HepG2 (cell line): Measurements from ENCODE around the gene COL5A2. TPM values are rescaled to one million over a fixed set of nuclear protein-coding genes. Genes with fewer than 3 reads are reported as not detected.

Source experiments
- ATF7-NPFF ChIP-seq: sonication (generic); formaldehyde crosslinking; IDR thresholded peaks from 2 replicates; pipeline ENCODE4 v1.8.1; 2023; ENCODE audit warnings: mild to moderate bottlenecking, low read depth, missing genetic modification reagents, moderate library complexity
- FOXA1 ChIP-seq, 2 experiments: fragments of 450-650 bp in 1 of 2; sonication (generic) in 1 of 2; formaldehyde crosslinking in 1 of 2; IDR thresholded peaks; 2 replicates each; pipeline versions ENCODE4 v1.4.0 to v1.6.1; 2016 to 2020; ENCODE audit warnings: missing genetic modification reagents in 1 of 2
- FOXP1 ChIP-seq, 2 experiments: fragments of 450-650 bp in 1 of 2; IDR thresholded peaks; 2 replicates each; pipeline ENCODE4 v1.6.1; 2017 to 2018; ENCODE audit warnings: antibody characterized with exemption in 1 of 2
- HOXD1 ChIP-seq: sonication (generic); formaldehyde crosslinking; IDR thresholded peaks from 2 replicates; pipeline ENCODE4 v1.5.0; 2020; ENCODE audit warnings: missing genetic modification reagents
- MLXIP ChIP-seq: sonication (generic); formaldehyde crosslinking; IDR thresholded peaks from 2 replicates; pipeline ENCODE4 v1.9.0; 2021; ENCODE audit warnings: missing genetic modification reagents, borderline replicate concordance
- MXD3 ChIP-seq: IDR thresholded peaks from 2 replicates; pipeline ENCODE4 v1.6.1; 2016; ENCODE audit warnings: mild to moderate bottlenecking, missing biosample characterization, missing genetic modification reagents
- RERE ChIP-seq: IDR thresholded peaks from 2 replicates; pipeline ENCODE4 v1.6.1; 2016; ENCODE audit warnings: low read depth, missing genetic modification reagents, missing compliant biosample characterization
- RXRB ChIP-seq: IDR thresholded peaks from 2 replicates; pipeline ENCODE4 v1.6.1; 2016; ENCODE audit warnings: borderline replicate concordance, missing genetic modification reagents, missing compliant biosample characterization
- STAT6 ChIP-seq: sonication (generic); formaldehyde crosslinking; IDR thresholded peaks from 2 replicates; pipeline ENCODE4 v1.4.0; 2020; ENCODE audit warnings: missing genetic modification reagents, mild to moderate bottlenecking, borderline replicate concordance
- TBL1XR1 ChIP-seq: fragments of 150-350 bp; IDR thresholded peaks from 2 replicates; pipeline ENCODE4 v1.6.1; 2014; ENCODE audit warnings: borderline replicate concordance, low read length; ENCODE audit not compliant: partially characterized antibody
- ZNF512B ChIP-seq: sonication (generic); formaldehyde crosslinking; IDR thresholded peaks from 2 replicates; pipeline ENCODE4 v1.5.1; 2020; ENCODE audit warnings: missing genetic modification reagents, mild to moderate bottlenecking, borderline replicate concordance
- ZNF614 ChIP-seq: IDR thresholded peaks from 2 replicates; pipeline ENCODE4 v1.6.1; 2018; ENCODE audit warnings: missing biosample characterization, missing genetic modification reagents, inconsistent platforms, borderline replicate concordance
- ZNF629 ChIP-seq: sonication (generic); formaldehyde crosslinking; conservative IDR thresholded peaks from 2 replicates; pipeline ENCODE4 v1.5.0; 2020; ENCODE audit warnings: missing genetic modification reagents
- polyA plus RNA-seq, 8 experiments: library from polyadenylated mRNA; depleted of rRNA in 3 of 8; stranded (reverse) in 7 of 8; unstranded in 1 of 8; fragments of >200 nt; fragmentation: Illumina TruSeq in 4 of 8; extraction: Trizol in 4 of 8; gene quantifications; 2 replicates each; pipeline versions ENCODE4 v1.2.1 to v1.2.3, GENCODE V29; 2011 to 2016; ENCODE audit warnings: low read depth in 4 of 8, missing spikeins in 1 of 8, mixed read lengths in 1 of 8; ENCODE audit not compliant: insufficient read depth in 1 of 8
- total RNA-seq, 5 experiments: library from RNA; depleted of rRNA; stranded (reverse); fragments of >200 nt; fragmentation: Illumina TruSeq; extraction: Trizol; gene quantifications; 2 replicates each; pipeline ENCODE4 v1.2.3, GENCODE V29; 2016; ENCODE audit warnings: low read depth in 1 of 5

The COL5A2 gene
- total and polyA plus RNA-seq, 2 of the 13 experiments (the other 11 are each of a cell fraction or from before 2014, with no cell fraction given) = 0.83 to 1.5 TPM

- TF ChIP-seq MLXIP (CRISPR knock-in tag) = 0 out of 2 replicates have a peak, but pooled peaks have one; percentile 60
- no peak for TF ChIP-seq MXD3 (CRISPR knock-in tag)
- 0 out of 2 replicates have a peak, but pooled peaks have one; percentile 29 for TF ChIP-seq STAT6
- TF ChIP-seq RXRB = peak; percentile 89; the same call in 1 of the 2 replicates
- peak; percentile 90; the same call in 1 of the 2 replicates for TF ChIP-seq ZNF512B
- TF ChIP-seq FOXP1 (IDR thresholded peaks at IDR 0.05) = peak; percentile 34; the same call in 1 of the 2 replicates
- peak; percentile 82 for TF ChIP-seq FOXP1 (CRISPR knock-in tag; IDR thresholded peaks at IDR 0.05)
- TF ChIP-seq HOXD1 (CRISPR knock-in tag) = peak; percentile 82; the same call in 1 of the 2 replicates
- TF ChIP-seq ATF7-NPFF (CRISPR knock-in tag) = no peak
- TF ChIP-seq ZNF629 (CRISPR knock-in tag) = no peak
- peak; percentile 98 for TF ChIP-seq RERE (CRISPR knock-in tag)
- peak; percentile 98 for TF ChIP-seq FOXA1 (IDR thresholded peaks at IDR 0.05)
- TF ChIP-seq FOXA1 (CRISPR knock-in tag; IDR thresholded peaks at IDR 0.05) = peak; percentile 96
- TF ChIP-seq ZNF614 (CRISPR knock-in tag) = peak; percentile 45; the same call in 1 of the 2 replicates
- peak; percentile 36 for TF ChIP-seq TBL1XR1
Observed at GRCh38 chr2:189050165-189050712, 129.3 kb downstream of the COL5A2 start (continued).
